CD1c-positive myeloid dendritic cell (primary cell): Measurements from ENCODE around the gene ZNF827.
"Not testable (repeated sequence)": the region's sequence is repeated elsewhere in the genome, so short reads cannot be mapped to it uniquely, and the experiment has no call there.

Source experiments
- DNase-seq: peaks from one replicate; pipeline ENCODE4 v3.0.0-alpha.2; 2016; ENCODE audit errors: extremely low spot score

ZNF827 gene

GRCh38 chr4:145866991-145867390 lies 71.6 kb downstream of the ZNF827 start:
- DNase-seq = no peak

- no peak for DNase-seq
Measured at GRCh38 chr4:145865274-145865941, 73.2 kb downstream of the ZNF827 start.

- no peak for DNase-seq
Measured at GRCh38 chr4:145863191-145863590, 75.4 kb downstream of the ZNF827 start.

- DNase-seq = no peak
Measured at GRCh38 chr4:145861336-145862318, 77.0 kb downstream of the ZNF827 start.

- DNase-seq = no peak
Measured at GRCh38 chr4:145860897-145861296, 77.7 kb downstream of the ZNF827 start.

- DNase-seq = no peak
Measured at GRCh38 chr4:145860446-145860845, 78.2 kb downstream of the ZNF827 start.

GRCh38 chr4:145859926-145860325 lies 78.7 kb downstream of the ZNF827 start:
- no peak for DNase-seq

GRCh38 chr4:145859426-145859825 lies 79.2 kb downstream of the ZNF827 start:
- no peak for DNase-seq

- no peak for DNase-seq
Measured at GRCh38 chr4:145852256-145852839, 86.3 kb downstream of the ZNF827 start.

- no peak for DNase-seq
Measured at GRCh38 chr4:145851511-145852201, 87.0 kb downstream of the ZNF827 start.

- no peak for DNase-seq
Measured at GRCh38 chr4:145847764-145848163, 90.9 kb downstream of the ZNF827 start.

- no peak for DNase-seq
Measured at GRCh38 chr4:145845118-145845517, 93.5 kb downstream of the ZNF827 start.

GRCh38 chr4:145843639-145844038 lies 95.0 kb downstream of the ZNF827 start:
- no peak for DNase-seq

GRCh38 chr4:145843148-145843547 lies 95.5 kb downstream of the ZNF827 start:
- DNase-seq = no peak

- DNase-seq = no peak
Measured at GRCh38 chr4:145842224-145842887, 96.3 kb downstream of the ZNF827 start.

- no peak for DNase-seq
Measured at GRCh38 chr4:145840801-145841200, 97.8 kb downstream of the ZNF827 start.

- DNase-seq = peak; percentile 16
Measured at GRCh38 chr4:145840162-145840768, 98.4 kb downstream of the ZNF827 start.

GRCh38 chr4:145839151-145839550 lies 99.5 kb downstream of the ZNF827 start:
- no peak for DNase-seq

- not testable (repeated sequence) for DNase-seq
Measured at GRCh38 chr4:145832384-145832783, 106.2 kb downstream of the ZNF827 start.

- DNase-seq = peak; percentile 30
Measured at GRCh38 chr4:145830699-145831098, 107.9 kb downstream of the ZNF827 start.
